ENCODE measurements around the gene BDH1. TPM values are rescaled to one million over a fixed set of nuclear protein-coding genes. Genes with fewer than 3 reads are reported as not detected.

BDH1 gene
- polyA plus RNA-seq, 1 donor from 2014 or later, result 12.9 TPM

DNA sequence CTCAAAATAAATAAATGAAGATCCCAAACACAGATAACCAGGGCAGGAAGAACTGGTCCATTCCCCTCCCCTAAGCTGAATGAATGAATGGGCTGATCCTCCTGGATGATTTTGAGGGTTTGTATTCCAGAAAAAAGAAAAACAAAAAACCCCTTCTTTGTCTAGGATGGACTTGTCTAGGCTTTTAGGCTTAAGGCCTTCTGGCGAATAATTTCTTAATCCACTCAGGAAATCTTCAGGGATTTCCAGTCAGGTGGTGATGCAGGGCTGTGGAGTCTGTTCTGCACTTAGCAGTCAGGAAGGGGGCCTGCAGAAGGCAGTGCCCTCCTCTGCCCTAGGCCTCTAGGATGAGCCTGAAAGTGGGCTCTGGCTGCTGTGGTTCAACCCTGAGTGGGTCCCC lies 52.1 kb downstream of the BDH1 start:
- Histone ChIP-seq H3K9me2 (ENCODE audit: insufficient read depth, low read length) (no peaks in the 10 kb centered on the region), H3K4me2 (ENCODE audit: low read length) (no peak overlapping the region), H4K20me1 (ENCODE audit: insufficient read depth) (no peaks in the 10 kb centered on the region), H3K79me2 (replicated peaks; ENCODE audit: insufficient read depth, low read length) (no peaks in the 10 kb centered on the region), H2AFZ (ENCODE audit: low read depth, low read length) (no peak overlapping the region), H3K36me3 (ENCODE audit: insufficient read depth, low read length) (no peaks in the 10 kb centered on the region), H3K9me3 (ENCODE audit: low read length) (no peaks in the 10 kb centered on the region), H3K4me3 (ENCODE audit: low read length) (no peak overlapping the region), H3K27me3 (ENCODE audit: insufficient read depth, low read depth, low read length) (no peaks in the 10 kb centered on the region), H3K9ac (ENCODE audit: low read length) (no peak overlapping the region), H3K27ac (ENCODE audit: low read length) (no peak overlapping the region), H3F3A (ENCODE audit: insufficient read depth, low read length, poor library complexity, severe bottlenecking) (no peaks in the 10 kb centered on the region)
- no peak for TF ChIP-seq CTCF (IDR thresholded peaks at IDR 0.05; ENCODE audit: poor library complexity, severe bottlenecking)
- TF ChIP-seq RAD21 (conservative IDR thresholded peaks at IDR 0.05), result no peak
- no peak for TF ChIP-seq REST (IDR thresholded peaks at IDR 0.05; ENCODE audit: borderline replicate concordance)
- no peak for TF ChIP-seq EZH2 (IDR thresholded peaks at IDR 0.05; ENCODE audit: borderline replicate concordance, insufficient read depth, low read length, poor library complexity, severe bottlenecking)
- no peak for TF ChIP-seq SMC3 (conservative IDR thresholded peaks at IDR 0.05; ENCODE audit: poor library complexity)
- TF ChIP-seq POLR2AphosphoS5 (IDR thresholded peaks at IDR 0.05), result no peak
- TF ChIP-seq TAF1 (IDR thresholded peaks at IDR 0.05; ENCODE audit: low read depth), result no peak
- TF ChIP-seq EP300 (conservative IDR thresholded peaks at IDR 0.05; ENCODE audit: poor library complexity, severe bottlenecking), result no peak
- no peak for TF ChIP-seq MXI1 (conservative IDR thresholded peaks at IDR 0.05; ENCODE audit: poor library complexity, severe bottlenecking)

GRCh38 chr3:197501879-197502620 lies 53.7 kb downstream of the BDH1 start:
- H3K9me2 ChIP-seq (ENCODE audit: insufficient read depth, low read length), result no peaks in the 10 kb centered on the region
- H3K27me3 ChIP-seq (ENCODE audit: insufficient read depth, low read depth, low read length), result no peaks in the 10 kb centered on the region
- TF ChIP-seq REST (IDR thresholded peaks at IDR 0.05; ENCODE audit: borderline replicate concordance) (no peak), POLR2AphosphoS5 (IDR thresholded peaks at IDR 0.05) (no peak), CTCF (IDR thresholded peaks at IDR 0.05; ENCODE audit: poor library complexity, severe bottlenecking) (peak; percentile 37)
- no peaks in the 10 kb centered on the region for H3F3A ChIP-seq (ENCODE audit: insufficient read depth, low read length, poor library complexity, severe bottlenecking)
- H3K27ac ChIP-seq (ENCODE audit: low read length), result no peak overlapping the region
- no peaks in the 10 kb centered on the region for H3K36me3 ChIP-seq (ENCODE audit: insufficient read depth, low read length)
- no peaks in the 10 kb centered on the region for H4K20me1 ChIP-seq (ENCODE audit: insufficient read depth)
- H3K79me2 ChIP-seq (replicated peaks; ENCODE audit: insufficient read depth, low read length), result no peaks in the 10 kb centered on the region
- no peak overlapping the region for H3K9ac ChIP-seq (ENCODE audit: low read length)
- H2AFZ ChIP-seq (ENCODE audit: low read depth, low read length), result peak overlapping the region; percentile 15
- no peaks in the 10 kb centered on the region for H3K9me3 ChIP-seq (ENCODE audit: low read length)
- H3K4me2 ChIP-seq (ENCODE audit: low read length), result no peak overlapping the region
- H3K4me3 ChIP-seq (ENCODE audit: low read length), result no peak overlapping the region
